GM12878 (cell line): Measurements from ENCODE around the gene MAP6D1. TPM values are rescaled to one million over a fixed set of nuclear protein-coding genes. Genes with fewer than 3 reads are reported as not detected.

ENCODE experiments used
- ATAC-seq: fragments of 200-7000 bp; cut with Tn5 transposase; 3 replicates; pipeline ENCODE4 v1.9.1; 2020; ENCODE audit warnings: mild to moderate bottlenecking, moderate library complexity
- BruUV-seq: library from RNA; stranded (reverse); fragments of 400-500 nt; replicated peaks from 2 replicates; lab custom pipeline; 2021; lab: Mats Ljungman, UMichigan
- CTCF ChIA-PET: fragments of 300-600 bp; sonication (Branson Sonifier 250); formaldehyde crosslinking; extraction: SDS; loops from one replicate; lab custom pipeline; 2021; ENCODE audit warnings: inconsistent platforms; lab: Yijun Ruan, JAX
- POLR2A ChIA-PET: fragments of 350-600 bp; formaldehyde crosslinking; extraction: SDS; loops from one replicate; lab custom pipeline; 2021; ENCODE audit warnings: inconsistent platforms; lab: Charles Lee
- RAD21 ChIA-PET: fragments of 300-600 bp; sonication (Branson Sonifier 250); formaldehyde crosslinking; loops from one replicate; lab custom pipeline; 2023; ENCODE audit warnings: antibody characterized with exemption; ENCODE audit not compliant: unreplicated experiment; lab: Charles Lee
- SMC1A ChIA-PET: fragments of 300-600 bp; sonication (Branson Sonifier 250); formaldehyde crosslinking; loops from one replicate; lab custom pipeline; 2023; ENCODE audit not compliant: unreplicated experiment, uncharacterized antibody; lab: Charles Lee
- DNase-seq: peaks from one replicate; pipeline ENCODE4 v3.0.0-alpha.2; 2011; ENCODE audit warnings: low read depth, low spot score
- FAIRE-seq: peaks from 3 replicates; lab custom pipeline; 2011; peaks lifted over from hg19 to GRCh38; lab: Jason Lieb, UNC
- H2AFZ ChIP-seq: 2 replicates; pipeline ENCODE4 v1.6.0; 2011; ENCODE audit warnings: low read depth, low read length, control low read depth; ENCODE audit not compliant: control insufficient read depth
- H3K27ac ChIP-seq: 2 replicates; pipeline ENCODE4 v1.5.1; 2011; ENCODE audit warnings: control low read depth; ENCODE audit not compliant: control insufficient read depth, insufficient read depth
- H3K27me3 ChIP-seq, 2 experiments: replicated peaks in 1 of 2; 2 replicates each; pipeline versions ENCODE4 v1.6.0 to v1.6.1; 2011; ENCODE audit warnings: low read length in 1 of 2; ENCODE audit not compliant: control insufficient read depth in 2 of 2, insufficient read depth in 2 of 2
- H3K36me3 ChIP-seq, 2 experiments: 2 replicates each; pipeline ENCODE4 v1.5.1; 2011; ENCODE audit warnings: low read length in 1 of 2; ENCODE audit not compliant: control insufficient read depth in 2 of 2, insufficient read depth in 2 of 2
- H3K4me1 ChIP-seq: 2 replicates; pipeline ENCODE4 v1.6.1; 2011; ENCODE audit warnings: mild to moderate bottlenecking, low read length, moderate library complexity, mixed read lengths; ENCODE audit not compliant: control insufficient read depth, insufficient read depth
- H3K4me2 ChIP-seq: 2 replicates; pipeline ENCODE4 v1.6.0; 2011; ENCODE audit warnings: control low read depth; ENCODE audit not compliant: control insufficient read depth, insufficient read depth
- H3K4me3 ChIP-seq: fragments of 200-600 bp; sonication (generic); 2 replicates; pipeline ENCODE4 v1.5.1; 2016
- H3K79me2 ChIP-seq: 2 replicates; pipeline ENCODE4 v1.6.0; 2011; ENCODE audit warnings: low read length; ENCODE audit not compliant: control insufficient read depth, insufficient read depth
- H3K9ac ChIP-seq: 2 replicates; pipeline ENCODE4 v1.8.0; 2011; ENCODE audit warnings: low read length, control low read depth, mixed read lengths; ENCODE audit not compliant: control insufficient read depth, insufficient read depth
- H3K9me3 ChIP-seq: replicated peaks from 3 replicates; pipeline ENCODE4 v1.5.1; 2011; ENCODE audit warnings: mild to moderate bottlenecking, low read length; ENCODE audit not compliant: control insufficient read depth, insufficient read depth
- H4K20me1 ChIP-seq: 2 replicates; pipeline ENCODE4 v1.6.0; 2011; ENCODE audit not compliant: control insufficient read depth, insufficient read depth
- BRCA1 ChIP-seq: IDR thresholded peaks from 2 replicates; pipeline ENCODE4 v1.6.1; 2011; ENCODE audit warnings: low read depth, low read length, improper control_type of control experiment
- FOXK2 ChIP-seq: fragments of 450-650 bp; IDR thresholded peaks from 2 replicates; pipeline ENCODE4 v1.6.1; 2017; ENCODE audit warnings: mild to moderate bottlenecking, moderate library complexity
- JUNB ChIP-seq: IDR thresholded peaks from 2 replicates; pipeline ENCODE4 v1.6.1; 2016; ENCODE audit warnings: antibody characterized with exemption, mild to moderate bottlenecking
- POU2F2 ChIP-seq: IDR thresholded peaks from 3 replicates; pipeline ENCODE4 v1.6.1; 2011; ENCODE audit warnings: low read depth, mild to moderate bottlenecking, low read length, borderline replicate concordance
- SIX5 ChIP-seq: IDR thresholded peaks from 2 replicates; pipeline ENCODE4 v1.6.1; 2011; ENCODE audit warnings: mild to moderate bottlenecking, low read depth, low read length, moderate library complexity; ENCODE audit not compliant: severe bottlenecking
- SMC3 ChIP-seq: IDR thresholded peaks from 2 replicates; pipeline ENCODE4 v1.6.1; 2011; ENCODE audit warnings: low read length, improper control_type of control experiment, borderline replicate concordance
- TBL1XR1 ChIP-seq: IDR thresholded peaks from 2 replicates; pipeline ENCODE4 v1.6.1; 2012; ENCODE audit warnings: low read depth, low read length, improper control_type of control experiment
- WGBS: methylation state at CpG from one replicate; pipeline ENCODE4 v1.1.6; 2016; ENCODE audit warnings: low lambda C conversion rate; ENCODE audit not compliant: insufficient replicate concordance, insufficient coverage; ENCODE audit errors: missing lambda C conversion rate; 5-methylcytosine and 5-hydroxymethylcytosine counted together
- in situ Hi-C: fragments of 300-500 bp; cut with MboI; formaldehyde crosslinking; loops from 9 replicates; pipeline ENCODE4 v1.14.3; 2018; ENCODE audit warnings: mixed read lengths
- intact Hi-C: fragments of 100-400 bp; cut with micrococcal nuclease; formaldehyde crosslinking; loops from one replicate; pipeline ENCODE4 v1.14.2; 2022; ENCODE audit not compliant: unreplicated experiment
- polyA plus RNA-seq, 11 experiments: library from polyadenylated mRNA; depleted of rRNA in 4 of 11; unstranded in 6 of 11; stranded (reverse) in 5 of 11; fragments of >200 nt; fragmentation: Nextera tagmentation in 4 of 11; fragmentation: Illumina TruSeq in 1 of 11; extraction: Ambion mirVana in 4 of 11; extraction: Trizol in 1 of 11; gene quantifications; 1 replicate in 1 of 11; 2 replicates in 10 of 11; pipeline versions ENCODE4 v1.2.1 to v1.2.3, GENCODE V29; 2011 to 2016; ENCODE audit warnings: inconsistent platforms in 2 of 11, missing spikeins in 2 of 11, low read depth in 1 of 11
- total RNA-seq, 4 experiments: library from RNA; depleted of rRNA in 3 of 4; stranded (reverse); fragments of >200 nt in 3 of 4; fragmentation: Illumina TruSeq in 1 of 4; extraction: Trizol in 1 of 4; gene quantifications; 2 replicates each; pipeline versions ENCODE4 v1.2.1 to v1.2.3, GENCODE V29; 2013 to 2021
- TF ChIP-seq, protein P1 (sequence below): IDR thresholded peaks from 2 replicates; pipeline ENCODE4 v1.6.1; 2011; ENCODE audit warnings: borderline replicate concordance, low read depth, mild to moderate bottlenecking, moderate library complexity, low read length; ENCODE audit not compliant: insufficient read depth, poor library complexity, severe bottlenecking
- TF ChIP-seq, protein P2 (sequence below): fragments of 150-350 bp; IDR thresholded peaks from 2 replicates; pipeline ENCODE4 v1.6.1; 2014; ENCODE audit warnings: mild to moderate bottlenecking, low read depth, low read length
- TF ChIP-seq, protein P3 (sequence below): fragments of 450-650 bp; IDR thresholded peaks from 2 replicates; pipeline ENCODE4 v1.6.1; 2016; ENCODE audit warnings: mild to moderate bottlenecking
- TF ChIP-seq, protein P4 (sequence below): fragments of 150-350 bp; IDR thresholded peaks from 2 replicates; pipeline ENCODE4 v1.6.1; 2016; ENCODE audit warnings: low read depth, low read length
- TF ChIP-seq, protein P5 (sequence below): IDR thresholded peaks from 2 replicates; pipeline ENCODE4 v1.6.1; 2011; ENCODE audit warnings: mild to moderate bottlenecking, low read depth, low read length, moderate library complexity; ENCODE audit not compliant: insufficient replicate concordance

MAP6D1 gene
- total and polyA plus RNA-seq, 10 of the 15 experiments (the other 5 are each of a cell fraction or from before 2014, with no cell fraction given): 0.50 to 2.2 (median 1.2) TPM; not detected in 3

DNA sequence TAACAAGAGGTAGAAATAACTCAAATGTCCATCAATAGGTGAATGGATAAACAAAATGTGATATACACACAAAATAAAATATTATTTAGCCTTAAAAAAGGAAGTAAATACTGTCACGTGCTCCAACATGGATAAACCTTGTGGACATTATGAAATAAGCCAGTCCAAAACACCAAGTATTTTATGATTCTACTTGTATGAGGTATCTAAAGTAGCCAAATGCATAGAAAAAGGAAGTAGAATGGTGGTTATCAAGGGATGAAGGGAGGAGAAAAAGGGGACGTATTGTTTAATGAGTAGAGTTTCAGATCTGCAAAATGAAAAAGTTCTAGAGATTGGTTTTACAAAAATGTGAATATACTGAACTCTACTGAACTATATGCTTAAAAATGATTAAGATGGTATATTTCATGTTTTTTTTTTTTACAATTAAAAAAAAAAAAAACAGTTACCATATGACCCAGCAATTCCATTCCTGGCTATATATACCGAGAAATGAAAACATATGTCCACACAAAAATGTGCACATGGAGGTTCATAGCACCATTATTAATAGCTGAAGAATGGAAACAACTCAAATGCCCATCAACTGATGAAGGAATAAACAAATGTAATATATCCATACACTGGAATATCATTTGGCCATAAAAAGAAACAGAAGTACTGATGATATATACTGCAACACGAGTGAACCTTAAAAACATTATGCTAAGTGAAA, 29.1 kb upstream of the MAP6D1 start:
- ChIA-PET SMC1A (no interaction called here), RAD21 (no interaction called here), POLR2A (no interaction called here), CTCF (no interaction called here)
- no peaks in the 10 kb centered on the region for H3K79me2 ChIP-seq
- ATAC-seq (no peak), DNase-seq (no peak), FAIRE-seq (no peak)
- H3K4me1 ChIP-seq: no peaks in the 10 kb centered on the region
- H3K36me3 ChIP-seq: peaks cover 0 to 18% of the 10 kb centered on the region in 2 experiments; a peak in 3 of 4 replicates
- in situ Hi-C loops (no loop called here), intact Hi-C loops (no loop called here)
- no peak overlapping the region for H3K4me2 ChIP-seq
- no TSS peak for BruUV-seq
- no peak overlapping the region for H3K4me3 ChIP-seq
- H3K9ac ChIP-seq: no peak overlapping the region
- H2AFZ ChIP-seq: no peak overlapping the region
- no peaks in the 10 kb centered on the region for H3K27me3 ChIP-seq
- no peaks in the 10 kb centered on the region for H4K20me1 ChIP-seq
- no peaks in the 10 kb centered on the region for H3K9me3 ChIP-seq
- H3K27ac ChIP-seq: no peak overlapping the region
- 87% methylated on average over 4 of the region's 4 CpGs for WGBS
- TF ChIP-seq, protein P1, sequence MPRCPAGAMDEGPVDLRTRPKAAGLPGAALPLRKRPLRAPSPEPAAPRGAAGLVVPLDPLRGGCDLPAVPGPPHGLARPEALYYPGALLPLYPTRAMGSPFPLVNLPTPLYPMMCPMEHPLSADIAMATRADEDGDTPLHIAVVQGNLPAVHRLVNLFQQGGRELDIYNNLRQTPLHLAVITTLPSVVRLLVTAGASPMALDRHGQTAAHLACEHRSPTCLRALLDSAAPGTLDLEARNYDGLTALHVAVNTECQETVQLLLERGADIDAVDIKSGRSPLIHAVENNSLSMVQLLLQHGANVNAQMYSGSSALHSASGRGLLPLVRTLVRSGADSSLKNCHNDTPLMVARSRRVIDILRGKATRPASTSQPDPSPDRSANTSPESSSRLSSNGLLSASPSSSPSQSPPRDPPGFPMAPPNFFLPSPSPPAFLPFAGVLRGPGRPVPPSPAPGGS: no peak
- TF ChIP-seq, protein P2, sequence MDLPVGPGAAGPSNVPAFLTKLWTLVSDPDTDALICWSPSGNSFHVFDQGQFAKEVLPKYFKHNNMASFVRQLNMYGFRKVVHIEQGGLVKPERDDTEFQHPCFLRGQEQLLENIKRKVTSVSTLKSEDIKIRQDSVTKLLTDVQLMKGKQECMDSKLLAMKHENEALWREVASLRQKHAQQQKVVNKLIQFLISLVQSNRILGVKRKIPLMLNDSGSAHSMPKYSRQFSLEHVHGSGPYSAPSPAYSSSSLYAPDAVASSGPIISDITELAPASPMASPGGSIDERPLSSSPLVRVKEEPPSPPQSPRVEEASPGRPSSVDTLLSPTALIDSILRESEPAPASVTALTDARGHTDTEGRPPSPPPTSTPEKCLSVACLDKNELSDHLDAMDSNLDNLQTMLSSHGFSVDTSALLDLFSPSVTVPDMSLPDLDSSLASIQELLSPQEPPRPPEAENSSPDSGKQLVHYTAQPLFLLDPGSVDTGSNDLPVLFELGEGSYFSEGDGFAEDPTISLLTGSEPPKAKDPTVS: no peak
- TF ChIP-seq JUNB: no peak
- TF ChIP-seq, protein P3, sequence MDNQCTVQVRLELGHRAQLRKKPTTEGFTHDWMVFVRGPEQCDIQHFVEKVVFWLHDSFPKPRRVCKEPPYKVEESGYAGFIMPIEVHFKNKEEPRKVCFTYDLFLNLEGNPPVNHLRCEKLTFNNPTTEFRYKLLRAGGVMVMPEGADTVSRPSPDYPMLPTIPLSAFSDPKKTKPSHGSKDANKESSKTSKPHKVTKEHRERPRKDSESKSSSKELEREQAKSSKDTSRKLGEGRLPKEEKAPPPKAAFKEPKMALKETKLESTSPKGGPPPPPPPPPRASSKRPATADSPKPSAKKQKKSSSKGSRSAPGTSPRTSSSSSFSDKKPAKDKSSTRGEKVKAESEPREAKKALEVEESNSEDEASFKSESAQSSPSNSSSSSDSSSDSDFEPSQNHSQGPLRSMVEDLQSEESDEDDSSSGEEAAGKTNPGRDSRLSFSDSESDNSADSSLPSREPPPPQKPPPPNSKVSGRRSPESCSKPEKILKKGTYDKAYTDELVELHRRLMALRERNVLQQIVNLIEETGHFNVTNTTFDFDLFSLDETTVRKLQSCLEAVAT: no peak
- no peak for TF ChIP-seq SIX5
- TF ChIP-seq BRCA1: no peak
- TF ChIP-seq, protein P4, sequence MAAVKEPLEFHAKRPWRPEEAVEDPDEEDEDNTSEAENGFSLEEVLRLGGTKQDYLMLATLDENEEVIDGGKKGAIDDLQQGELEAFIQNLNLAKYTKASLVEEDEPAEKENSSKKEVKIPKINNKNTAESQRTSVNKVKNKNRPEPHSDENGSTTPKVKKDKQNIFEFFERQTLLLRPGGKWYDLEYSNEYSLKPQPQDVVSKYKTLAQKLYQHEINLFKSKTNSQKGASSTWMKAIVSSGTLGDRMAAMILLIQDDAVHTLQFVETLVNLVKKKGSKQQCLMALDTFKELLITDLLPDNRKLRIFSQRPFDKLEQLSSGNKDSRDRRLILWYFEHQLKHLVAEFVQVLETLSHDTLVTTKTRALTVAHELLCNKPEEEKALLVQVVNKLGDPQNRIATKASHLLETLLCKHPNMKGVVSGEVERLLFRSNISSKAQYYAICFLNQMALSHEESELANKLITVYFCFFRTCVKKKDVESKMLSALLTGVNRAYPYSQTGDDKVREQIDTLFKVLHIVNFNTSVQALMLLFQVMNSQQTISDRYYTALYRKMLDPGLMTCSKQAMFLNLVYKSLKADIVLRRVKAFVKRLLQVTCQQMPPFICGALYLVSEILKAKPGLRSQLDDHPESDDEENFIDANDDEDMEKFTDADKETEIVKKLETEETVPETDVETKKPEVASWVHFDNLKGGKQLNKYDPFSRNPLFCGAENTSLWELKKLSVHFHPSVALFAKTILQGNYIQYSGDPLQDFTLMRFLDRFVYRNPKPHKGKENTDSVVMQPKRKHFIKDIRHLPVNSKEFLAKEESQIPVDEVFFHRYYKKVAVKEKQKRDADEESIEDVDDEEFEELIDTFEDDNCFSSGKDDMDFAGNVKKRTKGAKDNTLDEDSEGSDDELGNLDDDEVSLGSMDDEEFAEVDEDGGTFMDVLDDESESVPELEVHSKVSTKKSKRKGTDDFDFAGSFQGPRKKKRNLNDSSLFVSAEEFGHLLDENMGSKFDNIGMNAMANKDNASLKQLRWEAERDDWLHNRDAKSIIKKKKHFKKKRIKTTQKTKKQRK: no peak
- TF ChIP-seq TBL1XR1: no peak
- no peak for TF ChIP-seq FOXK2
- no peak for TF ChIP-seq POU2F2
- TF ChIP-seq, protein P5, sequence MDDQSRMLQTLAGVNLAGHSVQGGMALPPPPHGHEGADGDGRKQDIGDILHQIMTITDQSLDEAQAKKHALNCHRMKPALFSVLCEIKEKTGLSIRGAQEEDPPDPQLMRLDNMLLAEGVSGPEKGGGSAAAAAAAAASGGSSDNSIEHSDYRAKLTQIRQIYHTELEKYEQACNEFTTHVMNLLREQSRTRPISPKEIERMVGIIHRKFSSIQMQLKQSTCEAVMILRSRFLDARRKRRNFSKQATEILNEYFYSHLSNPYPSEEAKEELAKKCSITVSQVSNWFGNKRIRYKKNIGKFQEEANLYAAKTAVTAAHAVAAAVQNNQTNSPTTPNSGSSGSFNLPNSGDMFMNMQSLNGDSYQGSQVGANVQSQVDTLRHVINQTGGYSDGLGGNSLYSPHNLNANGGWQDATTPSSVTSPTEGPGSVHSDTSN: no peak
- TF ChIP-seq SMC3: no peak
